Fibroblast of the conjunctiva (primary cell): Measurements from ENCODE around the gene HDAC2.
A peak's percentile ranks its signal among the peaks of the same experiment; 100 is the strongest.
"Not testable (repeated sequence)": the region's sequence is repeated elsewhere in the genome, so short reads cannot be mapped to it uniquely, and the experiment has no call there.

Experiments
- DNase-seq: peaks from one replicate; pipeline ENCODE4 v3.0.0-alpha.2; 2010; ENCODE audit warnings: low read depth

Gene HDAC2

DNA sequence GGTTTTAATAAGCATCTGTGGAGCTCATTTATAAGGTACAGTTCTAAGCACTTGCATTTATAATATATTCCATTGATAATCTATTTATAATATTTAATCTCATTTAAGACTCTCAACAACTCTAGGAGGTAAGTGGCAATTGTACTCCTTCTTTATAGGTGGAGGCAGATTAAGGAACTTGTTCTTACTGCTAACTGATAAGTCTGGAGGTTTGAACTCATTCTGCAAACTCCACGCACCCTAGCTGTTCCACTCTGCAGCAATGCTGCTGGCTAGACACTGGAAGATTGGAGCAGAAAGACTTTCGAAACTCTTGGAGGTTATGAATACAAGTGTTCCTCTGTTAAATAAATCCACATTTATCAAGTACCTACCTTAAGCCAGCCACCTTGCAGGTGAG lies 793 bp upstream of the HDAC2 start:
- DNase-seq, result no peak

DNA sequence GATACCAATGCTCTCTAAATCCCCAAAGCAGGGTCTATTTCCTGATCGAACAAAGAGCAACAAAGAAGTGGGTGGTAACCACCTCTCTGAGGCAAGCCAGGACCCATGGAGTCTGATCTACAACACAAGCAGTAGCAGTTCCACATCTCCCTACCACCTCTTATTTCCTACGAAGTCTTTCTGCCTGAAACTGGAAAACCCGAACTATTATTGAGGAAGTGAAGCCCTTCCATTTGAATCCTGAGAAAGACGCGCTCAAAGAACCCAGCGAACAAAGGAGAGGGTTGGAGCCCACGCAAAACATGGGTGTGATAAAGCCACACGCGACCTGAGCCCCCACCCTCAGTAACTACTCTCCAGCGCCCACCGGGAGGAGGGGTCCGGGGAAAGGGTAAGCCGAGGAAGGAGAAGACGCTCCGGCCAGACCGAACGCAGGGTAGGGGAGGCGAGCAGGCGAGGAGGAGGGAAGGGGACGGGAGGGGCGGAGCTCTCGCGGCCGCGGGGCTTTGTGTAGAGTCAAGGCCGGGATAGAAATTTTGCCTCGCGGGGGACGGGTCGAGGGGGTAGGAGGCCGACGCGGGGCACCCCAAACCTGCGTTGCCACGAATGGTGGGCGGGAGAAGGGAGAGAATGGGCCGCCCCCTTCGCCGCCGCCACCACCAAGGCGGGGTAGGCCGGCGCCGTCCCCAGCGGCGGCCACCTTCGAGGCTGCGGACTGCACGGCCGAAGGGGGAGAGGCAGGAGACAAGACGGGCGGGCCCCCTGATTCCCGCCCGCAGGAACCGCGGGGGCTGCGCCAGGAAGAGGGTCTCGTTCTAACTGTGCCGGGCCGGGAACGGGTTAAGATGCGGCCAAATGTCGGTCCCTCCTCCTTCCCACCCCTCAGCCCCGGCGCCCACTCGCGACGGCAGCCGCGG lies 802 bp downstream of the HDAC2 start:
- no peak for DNase-seq

GRCh38 chr6:113968472-113968871 lies 2.5 kb downstream of the HDAC2 start:
- no peak for DNase-seq

- no peak for DNase-seq
Observed at GRCh38 chr6:113967777-113968176, 3.2 kb downstream of the HDAC2 start.

DNA sequence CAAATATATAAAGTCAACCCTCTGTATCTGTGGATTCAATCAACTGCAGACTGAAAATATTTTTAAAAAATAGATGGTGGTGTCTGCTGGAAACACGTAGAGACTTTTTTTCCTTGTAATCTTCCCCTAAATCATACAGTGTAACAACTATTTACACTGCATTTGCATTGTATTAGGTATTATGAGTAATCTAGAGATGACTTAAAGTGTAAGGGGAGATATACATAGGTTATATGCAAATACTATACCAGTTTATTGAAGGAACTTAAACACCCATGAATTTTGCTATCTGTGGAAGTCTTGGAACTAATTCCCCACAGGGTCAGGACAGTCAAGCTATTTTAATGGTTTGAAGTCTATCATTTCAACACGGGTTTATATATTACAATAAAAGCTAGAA lies 10.2 kb downstream of the HDAC2 start:
- no peak for DNase-seq

DNA sequence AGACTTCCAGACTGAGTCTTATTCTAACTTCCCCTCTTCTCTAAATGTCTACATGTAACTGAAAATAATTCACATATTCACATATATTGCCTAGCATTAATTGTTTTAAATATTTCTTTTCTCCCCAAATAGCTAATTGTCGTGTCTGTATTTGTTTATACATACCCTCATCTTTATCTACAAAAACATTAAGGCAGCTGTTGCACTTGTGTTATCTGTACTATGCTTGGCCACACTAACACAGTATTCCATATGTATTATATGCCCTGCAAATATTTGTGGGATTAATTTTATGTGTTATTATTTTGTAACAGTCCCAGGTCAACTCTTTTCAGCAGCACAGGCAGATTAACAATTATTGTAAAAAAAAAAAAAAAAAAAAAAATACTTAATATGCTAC lies 11.7 kb downstream of the HDAC2 start:
- DNase-seq, result no peak

DNA sequence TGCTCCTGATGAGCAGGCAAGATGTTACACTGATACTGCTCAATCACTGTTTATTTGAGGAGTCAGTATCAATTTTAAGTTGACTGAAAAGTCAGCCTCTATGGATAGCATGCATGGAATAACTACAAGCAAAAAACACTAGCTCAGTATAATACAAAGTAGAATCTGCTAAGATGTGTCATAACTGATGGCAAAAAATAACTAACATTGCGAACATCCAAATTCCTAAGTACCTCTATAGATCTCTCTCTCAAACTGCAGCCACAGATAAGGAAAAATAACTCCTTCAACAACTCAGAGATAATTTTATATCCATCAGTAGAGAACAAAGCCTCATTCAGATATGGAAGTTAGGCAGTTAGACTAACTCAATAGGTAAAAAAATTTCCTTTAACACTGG lies 16.3 kb downstream of the HDAC2 start:
- no peak for DNase-seq

- no peak for DNase-seq
Observed at GRCh38 chr6:113953346-113953745, 17.6 kb downstream of the HDAC2 start.

- DNase-seq, result no peak
Observed at GRCh38 chr6:113949499-113949898, 21.4 kb downstream of the HDAC2 start.

DNA sequence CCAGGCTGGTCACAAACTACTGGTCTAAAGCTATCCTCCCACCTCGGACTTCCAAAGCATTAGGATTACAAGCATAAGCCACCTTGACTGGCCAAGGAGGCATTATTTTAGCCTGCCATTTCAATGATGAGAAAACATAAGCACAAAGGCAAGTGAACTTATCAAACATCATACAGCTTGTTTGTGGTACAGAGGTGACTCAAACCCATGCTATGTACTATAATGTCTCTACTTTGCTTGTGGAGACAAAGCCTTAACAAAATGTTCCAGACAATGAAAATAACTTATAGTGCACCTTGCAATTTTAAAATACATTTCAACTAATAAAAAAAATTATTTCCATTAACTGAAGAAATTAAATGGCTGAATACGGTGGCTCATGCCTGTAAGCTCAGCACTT lies 26.2 kb downstream of the HDAC2 start:
- no peak for DNase-seq

DNA sequence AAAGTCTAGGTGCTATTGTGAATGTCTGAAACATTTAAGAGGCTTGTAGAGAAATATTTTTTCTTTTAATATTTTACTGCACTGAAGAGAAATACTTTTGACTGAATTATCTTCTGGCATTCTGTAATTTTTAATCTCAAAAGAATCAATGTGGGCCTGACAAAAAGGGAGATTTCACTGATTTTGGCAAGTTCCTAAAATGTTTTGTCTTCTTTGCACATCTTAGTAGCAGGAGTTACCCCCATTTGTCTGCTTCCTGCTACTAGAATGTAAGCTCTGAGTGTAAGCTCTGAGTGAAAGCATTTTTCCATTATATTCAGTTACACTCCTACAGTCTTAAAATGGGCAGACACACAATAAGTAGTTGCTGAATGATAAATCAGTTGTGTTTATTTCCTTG lies 31.1 kb downstream of the HDAC2 start:
- DNase-seq, result no peak

DNA sequence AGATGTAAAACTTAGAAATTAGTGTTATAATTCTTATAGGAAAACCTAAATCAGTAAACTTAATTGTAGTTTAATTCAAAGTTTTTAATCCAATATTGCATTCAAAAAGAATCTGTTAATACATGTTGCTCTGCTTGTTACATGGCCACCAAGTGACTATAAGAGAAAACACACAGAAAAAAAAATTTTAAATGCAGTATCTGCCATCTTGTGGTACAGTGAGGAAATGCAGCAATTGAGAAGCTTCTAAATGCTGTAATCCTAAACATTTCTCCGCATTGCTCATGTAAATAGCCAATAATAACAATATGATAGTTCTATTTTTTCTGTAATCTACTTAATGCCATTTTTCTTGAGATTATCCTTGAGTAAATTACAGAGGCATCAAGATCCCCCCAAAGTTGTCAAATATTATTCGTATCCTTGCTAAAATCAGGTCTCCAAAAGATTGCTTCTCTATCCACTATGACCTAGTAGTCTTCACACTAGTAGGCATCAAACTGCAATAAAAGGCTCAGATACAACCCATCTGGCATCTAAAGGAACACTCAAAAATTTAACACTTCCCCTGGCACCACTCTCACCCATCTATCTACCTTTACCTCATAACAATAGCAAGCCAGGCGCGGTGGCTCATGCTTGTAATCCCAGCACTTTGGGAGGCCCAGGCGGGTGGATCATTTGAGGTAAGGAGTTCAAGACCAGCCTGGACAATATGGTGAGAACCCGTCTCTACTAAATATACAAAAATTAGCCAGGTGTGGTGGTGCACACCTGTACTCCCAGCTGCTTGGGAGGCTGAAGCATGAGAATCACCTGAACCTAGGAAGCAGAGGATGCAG lies 34.6 kb downstream of the HDAC2 start:
- DNase-seq, result peak; percentile 57

GRCh38 chr6:113934101-113934500 lies 36.8 kb downstream of the HDAC2 start:
- DNase-seq, result no peak

- DNase-seq, result not testable (repeated sequence)
Observed at GRCh38 chr6:113931907-113932306, 39.0 kb downstream of the HDAC2 start.

DNA sequence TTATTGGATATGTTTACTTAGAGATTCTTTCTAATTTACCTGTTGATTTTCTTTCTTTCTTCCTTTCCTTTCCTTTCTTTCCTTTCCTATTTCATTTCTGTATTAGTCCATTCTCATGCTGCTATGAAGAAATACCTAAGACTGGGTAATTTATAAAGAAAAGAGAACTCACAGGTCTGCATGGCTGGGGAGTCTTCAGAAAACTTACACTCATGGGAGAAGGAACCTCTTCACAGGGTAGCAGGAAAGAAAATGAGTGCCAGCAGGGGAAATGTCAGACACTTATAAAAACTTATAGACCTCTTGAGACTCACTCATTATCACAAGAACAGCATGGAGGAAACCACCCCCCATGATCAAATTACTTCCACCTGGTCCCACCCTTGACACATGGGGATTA lies 40.8 kb downstream of the HDAC2 start:
- DNase-seq, result no peak

- no peak for DNase-seq
Observed at GRCh38 chr6:113927001-113927400, 43.9 kb downstream of the HDAC2 start.

GRCh38 chr6:113925378-113925777 lies 45.6 kb downstream of the HDAC2 start:
- DNase-seq, result no peak

DNA sequence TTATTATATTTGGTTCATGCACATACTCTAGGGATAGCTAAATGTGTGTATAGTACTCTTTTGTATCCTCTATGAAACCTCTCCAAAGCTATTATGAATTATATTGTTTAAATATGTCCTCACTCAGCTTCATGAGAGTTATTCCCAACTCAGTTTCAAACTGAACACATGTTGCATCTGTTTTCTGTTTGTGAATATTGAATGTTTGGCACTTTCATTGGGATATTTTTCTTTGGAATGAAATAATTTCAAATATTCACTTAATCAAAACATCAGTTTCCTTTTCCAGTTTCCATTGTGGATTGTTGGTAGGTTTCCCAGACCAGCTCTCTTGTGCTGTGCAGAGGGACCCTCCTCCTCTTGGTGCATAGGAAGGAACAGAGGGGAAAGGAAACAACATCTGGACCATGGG lies 46.6 kb downstream of the HDAC2 start:
- peak; percentile 10 for DNase-seq

DNA sequence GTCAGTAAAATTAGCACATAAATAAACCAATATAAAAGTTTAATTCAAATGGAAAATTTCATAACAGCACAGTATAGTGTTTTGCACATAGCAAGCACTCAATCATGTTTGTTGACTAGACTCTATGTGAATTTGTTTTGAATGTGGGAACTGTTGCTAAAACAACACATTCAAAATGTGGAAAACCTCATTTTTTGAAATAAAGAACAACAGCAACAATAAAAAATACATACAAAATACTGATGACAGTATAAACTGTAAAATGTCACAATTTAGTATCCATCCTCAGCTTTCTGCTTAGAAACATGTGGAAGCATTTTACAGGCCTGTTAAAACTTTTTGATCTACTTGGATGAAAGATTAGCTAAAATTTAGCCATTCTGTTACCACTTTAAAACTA lies 47.4 kb downstream of the HDAC2 start:
- no peak for DNase-seq

- no peak for DNase-seq
Observed at GRCh38 chr6:113921299-113921904, 49.5 kb downstream of the HDAC2 start.

GRCh38 chr6:113920663-113921267 lies 50.2 kb downstream of the HDAC2 start:
- no peak for DNase-seq

DNA sequence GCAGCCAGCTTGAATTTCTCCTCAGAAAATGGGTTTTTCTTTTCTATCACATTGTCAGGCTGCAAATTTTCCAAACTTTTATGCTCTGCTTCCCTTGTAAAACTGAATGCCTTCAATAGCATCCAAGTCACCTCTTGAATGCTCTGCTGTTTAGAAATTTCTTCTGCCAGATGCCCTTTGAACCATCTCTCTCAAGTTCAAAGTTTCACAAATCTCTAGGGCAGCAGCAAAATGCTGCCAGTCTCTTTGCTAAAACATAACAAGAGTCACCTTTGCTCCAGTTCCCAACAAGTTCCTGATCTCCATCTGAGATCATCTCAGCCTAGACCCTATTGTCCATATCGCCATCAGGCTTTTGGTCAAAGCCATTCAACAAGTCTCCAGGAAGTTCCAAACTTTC lies 60.7 kb downstream of the HDAC2 start:
- DNase-seq, result not testable (repeated sequence)
